GM21528 (cell line): ENCODE data around the gene RTCA.
"Not testable (repeated sequence)": the region's sequence is repeated elsewhere in the genome, so short reads cannot be mapped to it uniquely, and the experiment has no call there.

Experiments used
- ATAC-seq: cut with Tn5 transposase; IDR thresholded peaks from one replicate; pipeline ENCODE4 v1.9.1; 2021; ENCODE audit warnings: mild to moderate bottlenecking, moderate library complexity; ENCODE audit not compliant: unreplicated experiment, low FRiP score

The RTCA gene

GRCh38 chr1:100256273-100256672, 9.7 kb upstream of the RTCA start:
- ATAC-seq = not testable (repeated sequence)

GRCh38 chr1:100258427-100258826, 7.6 kb upstream of the RTCA start:
- not testable (repeated sequence) for ATAC-seq

GRCh38 chr1:100261686-100262085, 4.3 kb upstream of the RTCA start:
- no peak for ATAC-seq

GRCh38 chr1:100264081-100264480, 1.9 kb upstream of the RTCA start:
- not testable (repeated sequence) for ATAC-seq

- peak; percentile 38 for ATAC-seq
These were observed 470 bp upstream of the RTCA start for GRCh38 chr1:100265562-100265930.

- ATAC-seq = peak; percentile 39
These were observed 725 bp downstream of the RTCA start for GRCh38 chr1:100266741-100267140.

GRCh38 chr1:100267284-100267683, 1.3 kb downstream of the RTCA start:
- ATAC-seq = no peak

GRCh38 chr1:100268202-100268601, 2.2 kb downstream of the RTCA start:
- no peak for ATAC-seq

GRCh38 chr1:100277866-100278265, 11.8 kb downstream of the RTCA start:
- no peak for ATAC-seq

- no peak for ATAC-seq
These were observed 13.4 kb downstream of the RTCA start for GRCh38 chr1:100279358-100279923.

- ATAC-seq = no peak
These were observed 14.1 kb downstream of the RTCA start for GRCh38 chr1:100279954-100280682.

- ATAC-seq = no peak
These were observed 18.6 kb downstream of the RTCA start for GRCh38 chr1:100284591-100284990.

GRCh38 chr1:100287162-100287561, 21.1 kb downstream of the RTCA start:
- no peak for ATAC-seq

GRCh38 chr1:100290291-100290690, 24.3 kb downstream of the RTCA start:
- ATAC-seq = no peak

GRCh38 chr1:100292711-100293110, 26.7 kb downstream of the RTCA start:
- no peak for ATAC-seq

- ATAC-seq = no peak
These were observed 30.1 kb downstream of the RTCA start for GRCh38 chr1:100296140-100296539.

- not testable (repeated sequence) for ATAC-seq
These were observed 31.0 kb downstream of the RTCA start for GRCh38 chr1:100296997-100297396.

- ATAC-seq = no peak
These were observed 32.5 kb downstream of the RTCA start for GRCh38 chr1:100298512-100298911.

GRCh38 chr1:100299521-100300222, 33.7 kb downstream of the RTCA start:
- ATAC-seq = no peak

GRCh38 chr1:100300691-100301090, 34.7 kb downstream of the RTCA start:
- no peak for ATAC-seq

GRCh38 chr1:100302739-100303138, 36.7 kb downstream of the RTCA start:
- no peak for ATAC-seq

GRCh38 chr1:100304227-100304626, 38.2 kb downstream of the RTCA start:
- no peak for ATAC-seq
